OCI-LY3 (cell line): ENCODE results near the gene CD28.

Experiments used
- CTCF ChIP-seq: fragments of 200-600, 300-600 bp; sonication (generic); IDR thresholded peaks from 2 replicates; pipeline ENCODE4 v1.5.1; 2014; ENCODE audit warnings: antibody characterized with exemption, low read length, low read depth
- EZH2phosphoT487 ChIP-seq: fragments of 200-600 bp; shearing (Covaris generic); IDR thresholded peaks from 2 replicates; pipeline ENCODE4 v1.6.1; 2018; ENCODE audit warnings: antibody characterized with exemption, mixed run types, low read depth

DNA sequence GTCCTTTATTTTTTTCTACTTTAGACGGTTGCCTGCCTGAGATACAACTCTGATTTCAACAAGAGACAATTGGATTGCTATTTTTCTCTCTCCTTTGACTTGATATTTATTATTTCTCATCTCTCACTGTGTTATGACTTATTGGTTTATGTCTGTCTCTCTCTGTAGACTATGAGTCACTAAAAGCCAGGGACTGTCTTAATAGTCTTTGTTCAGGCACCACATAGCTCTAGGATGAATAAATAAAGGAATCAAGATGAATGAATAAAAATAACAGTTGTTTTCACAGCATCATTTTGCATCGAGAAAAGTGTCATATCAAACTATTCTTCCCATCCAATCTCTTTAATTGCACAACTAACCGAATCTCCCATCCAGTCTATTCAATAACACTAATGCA lies 31.4 kb upstream of the CD28 start:
- no peak for TF ChIP-seq CTCF
- no peak for TF ChIP-seq EZH2phosphoT487
